GM12878 (cell line): Measurements from ENCODE around the gene MYLK4. TPM values are rescaled to one million over a fixed set of nuclear protein-coding genes. Genes with fewer than 3 reads are reported as not detected.

Experiments used
- ATAC-seq: fragments of 200-7000 bp; cut with Tn5 transposase; 3 replicates; pipeline ENCODE4 v1.9.1; 2020; ENCODE audit warnings: mild to moderate bottlenecking, moderate library complexity
- BruUV-seq: library from RNA; stranded (reverse); fragments of 400-500 nt; replicated peaks from 2 replicates; lab custom pipeline; 2021; lab: Mats Ljungman, UMichigan
- CTCF ChIA-PET: fragments of 300-600 bp; sonication (Branson Sonifier 250); formaldehyde crosslinking; extraction: SDS; loops from one replicate; lab custom pipeline; 2021; ENCODE audit warnings: inconsistent platforms; lab: Yijun Ruan, JAX
- POLR2A ChIA-PET: fragments of 350-600 bp; formaldehyde crosslinking; extraction: SDS; loops from one replicate; lab custom pipeline; 2021; ENCODE audit warnings: inconsistent platforms; lab: Charles Lee
- RAD21 ChIA-PET: fragments of 300-600 bp; sonication (Branson Sonifier 250); formaldehyde crosslinking; loops from one replicate; lab custom pipeline; 2023; ENCODE audit warnings: antibody characterized with exemption; ENCODE audit not compliant: unreplicated experiment; lab: Charles Lee
- SMC1A ChIA-PET: fragments of 300-600 bp; sonication (Branson Sonifier 250); formaldehyde crosslinking; loops from one replicate; lab custom pipeline; 2023; ENCODE audit not compliant: unreplicated experiment, uncharacterized antibody; lab: Charles Lee
- DNase-seq: peaks from one replicate; pipeline ENCODE4 v3.0.0-alpha.2; 2011; ENCODE audit warnings: low read depth, low spot score
- FAIRE-seq: peaks from 3 replicates; lab custom pipeline; 2011; peaks lifted over from hg19 to GRCh38; lab: Jason Lieb, UNC
- H2AFZ ChIP-seq: 2 replicates; pipeline ENCODE4 v1.6.0; 2011; ENCODE audit warnings: low read depth, low read length, control low read depth; ENCODE audit not compliant: control insufficient read depth
- H3K27ac ChIP-seq: 2 replicates; pipeline ENCODE4 v1.5.1; 2011; ENCODE audit warnings: control low read depth; ENCODE audit not compliant: control insufficient read depth, insufficient read depth
- H3K27me3 ChIP-seq, 2 experiments: replicated peaks in 1 of 2; 2 replicates each; pipeline versions ENCODE4 v1.6.0 to v1.6.1; 2011; ENCODE audit warnings: low read length in 1 of 2; ENCODE audit not compliant: control insufficient read depth in 2 of 2, insufficient read depth in 2 of 2
- H3K36me3 ChIP-seq, 2 experiments: 2 replicates each; pipeline ENCODE4 v1.5.1; 2011; ENCODE audit warnings: low read length in 1 of 2; ENCODE audit not compliant: control insufficient read depth in 2 of 2, insufficient read depth in 2 of 2
- H3K4me1 ChIP-seq: 2 replicates; pipeline ENCODE4 v1.6.1; 2011; ENCODE audit warnings: mild to moderate bottlenecking, low read length, moderate library complexity, mixed read lengths; ENCODE audit not compliant: control insufficient read depth, insufficient read depth
- H3K4me2 ChIP-seq: 2 replicates; pipeline ENCODE4 v1.6.0; 2011; ENCODE audit warnings: control low read depth; ENCODE audit not compliant: control insufficient read depth, insufficient read depth
- H3K4me3 ChIP-seq: fragments of 200-600 bp; sonication (generic); 2 replicates; pipeline ENCODE4 v1.5.1; 2016
- H3K79me2 ChIP-seq: 2 replicates; pipeline ENCODE4 v1.6.0; 2011; ENCODE audit warnings: low read length; ENCODE audit not compliant: control insufficient read depth, insufficient read depth
- H3K9ac ChIP-seq: 2 replicates; pipeline ENCODE4 v1.8.0; 2011; ENCODE audit warnings: low read length, control low read depth, mixed read lengths; ENCODE audit not compliant: control insufficient read depth, insufficient read depth
- H3K9me3 ChIP-seq: replicated peaks from 3 replicates; pipeline ENCODE4 v1.5.1; 2011; ENCODE audit warnings: mild to moderate bottlenecking, low read length; ENCODE audit not compliant: control insufficient read depth, insufficient read depth
- H4K20me1 ChIP-seq: 2 replicates; pipeline ENCODE4 v1.6.0; 2011; ENCODE audit not compliant: control insufficient read depth, insufficient read depth
- CHD1 ChIP-seq: IDR thresholded peaks from 2 replicates; pipeline ENCODE4 v1.6.1; 2012; ENCODE audit warnings: low read depth, low read length, improper control_type of control experiment
- HDAC2 ChIP-seq: fragments of 200-600 bp; sonication (generic); IDR thresholded peaks from 2 replicates; pipeline ENCODE4 v1.6.1; 2017
- MEF2A ChIP-seq: IDR thresholded peaks from 2 replicates; pipeline ENCODE4 v1.6.1; 2011; ENCODE audit warnings: low read depth, mild to moderate bottlenecking, low read length, moderate library complexity; ENCODE audit not compliant: insufficient read depth
- MEF2B ChIP-seq: fragments of 450-650 bp; IDR thresholded peaks from 2 replicates; pipeline ENCODE4 v1.6.1; 2018; ENCODE audit warnings: mild to moderate bottlenecking, moderate library complexity; ENCODE audit not compliant: partially characterized antibody, poor library complexity, severe bottlenecking
- NFYA ChIP-seq: IDR thresholded peaks from 2 replicates; pipeline ENCODE4 v1.6.1; 2011; ENCODE audit warnings: low read depth, mild to moderate bottlenecking, low read length, improper control_type of control experiment, borderline replicate concordance
- NR2C1 ChIP-seq: fragments of 450-650 bp; IDR thresholded peaks from 2 replicates; pipeline ENCODE4 v1.6.1; 2017; ENCODE audit warnings: antibody characterized with exemption, mild to moderate bottlenecking, moderate library complexity
- NR2C2 ChIP-seq: IDR thresholded peaks from 2 replicates; pipeline ENCODE4 v1.6.1; 2011; ENCODE audit warnings: borderline replicate concordance, low read depth; ENCODE audit not compliant: control insufficient read depth, insufficient read length
- PAX8 ChIP-seq: fragments of 450-650 bp; IDR thresholded peaks from 2 replicates; pipeline ENCODE4 v1.6.1; 2017; ENCODE audit warnings: mild to moderate bottlenecking, moderate library complexity
- POU2F2 ChIP-seq: IDR thresholded peaks from 3 replicates; pipeline ENCODE4 v1.6.1; 2011; ENCODE audit warnings: low read depth, mild to moderate bottlenecking, low read length, borderline replicate concordance
- RCOR1 ChIP-seq: conservative IDR thresholded peaks from 2 replicates; pipeline ENCODE4 v1.6.1; 2012; ENCODE audit warnings: low read depth, low read length, improper control_type of control experiment
- SMAD5 ChIP-seq: IDR thresholded peaks from 2 replicates; pipeline ENCODE4 v1.6.1; 2016; ENCODE audit warnings: antibody characterized with exemption, low read depth
- WGBS: methylation state at CpG from one replicate; pipeline ENCODE4 v1.1.6; 2016; ENCODE audit warnings: low lambda C conversion rate; ENCODE audit not compliant: insufficient replicate concordance, insufficient coverage; ENCODE audit errors: missing lambda C conversion rate; 5-methylcytosine and 5-hydroxymethylcytosine counted together
- in situ Hi-C: fragments of 300-500 bp; cut with MboI; formaldehyde crosslinking; loops from 9 replicates; pipeline ENCODE4 v1.14.3; 2018; ENCODE audit warnings: mixed read lengths
- intact Hi-C: fragments of 100-400 bp; cut with micrococcal nuclease; formaldehyde crosslinking; loops from one replicate; pipeline ENCODE4 v1.14.2; 2022; ENCODE audit not compliant: unreplicated experiment
- polyA plus RNA-seq, 11 experiments: library from polyadenylated mRNA; depleted of rRNA in 4 of 11; unstranded in 6 of 11; stranded (reverse) in 5 of 11; fragments of >200 nt; fragmentation: Nextera tagmentation in 4 of 11; fragmentation: Illumina TruSeq in 1 of 11; extraction: Ambion mirVana in 4 of 11; extraction: Trizol in 1 of 11; gene quantifications; 1 replicate in 1 of 11; 2 replicates in 10 of 11; pipeline versions ENCODE4 v1.2.1 to v1.2.3, GENCODE V29; 2011 to 2016; ENCODE audit warnings: inconsistent platforms in 2 of 11, missing spikeins in 2 of 11, low read depth in 1 of 11
- total RNA-seq, 4 experiments: library from RNA; depleted of rRNA in 3 of 4; stranded (reverse); fragments of >200 nt in 3 of 4; fragmentation: Illumina TruSeq in 1 of 4; extraction: Trizol in 1 of 4; gene quantifications; 2 replicates each; pipeline versions ENCODE4 v1.2.1 to v1.2.3, GENCODE V29; 2013 to 2021
- TF ChIP-seq, protein P1 (sequence below): IDR thresholded peaks from 2 replicates; pipeline ENCODE4 v1.6.1; 2011; ENCODE audit warnings: borderline replicate concordance, low read depth, mild to moderate bottlenecking, moderate library complexity, mixed read lengths, low read length; ENCODE audit not compliant: insufficient read depth; ENCODE audit errors: extremely low read length
- TF ChIP-seq, protein P2 (sequence below): fragments of 450-650 bp; formaldehyde crosslinking; IDR thresholded peaks from 2 replicates; pipeline ENCODE4 v1.4.0; 2022; ENCODE audit warnings: mild to moderate bottlenecking, moderate library complexity

MYLK4 gene
- total and polyA plus RNA-seq, 10 of the 15 experiments (the other 5 are each of a cell fraction or from before 2014, with no cell fraction given), result under 0.01 to 0.09 (median 0.05) TPM; not detected in 1

DNA sequence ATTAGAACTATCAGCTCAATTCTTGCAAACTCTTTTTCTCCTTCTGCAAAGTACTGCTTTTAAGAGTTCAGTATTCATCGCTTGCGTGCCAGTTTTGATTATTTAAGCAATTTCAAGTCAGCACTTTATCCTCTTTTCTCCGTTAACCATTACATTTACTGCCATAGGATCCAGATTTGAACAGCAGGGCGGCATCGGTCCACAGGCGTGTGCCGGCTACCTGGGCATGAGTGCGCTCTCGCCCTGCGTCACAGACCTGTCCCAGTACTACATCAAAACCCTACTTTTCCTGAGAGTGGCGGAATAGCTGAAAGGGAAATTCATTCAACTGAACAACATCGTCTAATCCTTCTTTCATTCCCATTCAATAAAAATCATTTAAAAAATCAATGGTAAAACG, 53.4 kb downstream of the MYLK4 start:
- H3K4me1 ChIP-seq, result no peaks in the 10 kb centered on the region
- H3K36me3 ChIP-seq, result no peaks in the 10 kb centered on the region
- RAD21 ChIA-PET, result no interaction called here
- H4K20me1 ChIP-seq, result no peaks in the 10 kb centered on the region
- H3K4me2 ChIP-seq, result no peak overlapping the region
- SMC1A ChIA-PET, result no interaction called here
- intact Hi-C loops, result no loop called here
- H2AFZ ChIP-seq, result no peak overlapping the region
- TF ChIP-seq MEF2B (no peak), CHD1 (no peak), POU2F2 (no peak)
- H3K27ac ChIP-seq, result no peak overlapping the region
- no peak for ATAC-seq
- no peaks in the 10 kb centered on the region for H3K79me2 ChIP-seq
- H3K9ac ChIP-seq, result no peak overlapping the region
- H3K27me3 ChIP-seq, result peaks cover 0 to 3% of the 10 kb centered on the region in 2 experiments; a peak in 3 of 4 replicates
- CTCF ChIA-PET, result no interaction called here
- in situ Hi-C loops, result no loop called here
- POLR2A ChIA-PET, result no interaction called here
- no peak for DNase-seq
- no peak overlapping the region for H3K4me3 ChIP-seq
- no peaks in the 10 kb centered on the region for H3K9me3 ChIP-seq
- FAIRE-seq, result no peak
- 69% methylated on average over 13 of the region's 13 CpGs for WGBS
- BruUV-seq, result no TSS peak

DNA sequence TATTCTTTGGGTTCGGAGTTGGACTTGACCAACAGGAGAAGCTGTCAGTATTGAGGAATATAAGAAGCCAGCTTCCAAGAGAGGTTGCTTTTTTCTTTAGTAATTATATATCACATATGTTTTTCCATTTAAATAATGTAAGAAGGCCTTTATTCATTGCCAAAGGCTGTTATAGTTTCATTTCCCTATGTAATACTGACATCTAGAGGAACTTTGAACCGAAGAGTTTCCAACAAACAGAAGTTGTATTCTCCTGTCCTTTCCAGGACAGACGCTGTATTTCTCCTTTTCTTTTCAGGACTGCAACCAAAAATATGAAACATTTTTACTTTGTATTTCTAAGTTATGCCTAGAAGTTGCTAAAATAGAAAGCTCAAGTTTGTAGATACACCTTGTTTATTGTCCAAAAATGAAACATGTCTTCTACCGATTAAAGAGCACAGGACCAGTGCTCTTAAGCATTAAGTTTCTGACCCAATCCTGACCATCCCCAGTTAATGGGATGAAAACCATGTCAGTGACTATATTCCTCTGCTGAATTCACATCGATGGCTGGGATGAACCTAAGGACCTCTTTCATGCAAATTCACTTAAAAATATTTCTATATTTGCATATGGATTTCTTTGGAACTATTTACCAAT, 55.1 kb downstream of the MYLK4 start:
- Histone ChIP-seq H3K4me2 (no peak overlapping the region), H3K36me3 (no peaks in the 10 kb centered on the region), H3K9ac (no peak overlapping the region), H3K79me2 (no peaks in the 10 kb centered on the region), H3K27ac (no peak overlapping the region), H3K4me1 (no peaks in the 10 kb centered on the region), H2AFZ (no peak overlapping the region), H3K27me3 (peaks cover 0 to 3% of the 10 kb centered on the region in 2 experiments; a peak in 2 of 4 replicates), H3K9me3 (no peaks in the 10 kb centered on the region), H4K20me1 (no peaks in the 10 kb centered on the region), H3K4me3 (no peak overlapping the region)
- no peak for FAIRE-seq
- ATAC-seq, result no peak
- SMC1A ChIA-PET, result interaction anchor here (1.3 kb wide), 1 partner anchor 9 kb away, joined by 4 read pairs; no protein-coding TSS in a partner anchor
- WGBS, result 26% methylated on average over 5 of the region's 5 CpGs
- RAD21 ChIA-PET, result interaction anchor here (1.0 kb wide), 1 partner anchor 55 kb away, joined by 4 read pairs; the partner anchor contains the start of gene MYLK4
- CTCF ChIA-PET, result interaction anchor here (0.7 to 1.4 kb wide), 3 partner anchors 11 to 428 kb away, joined by 3 to 4 read pairs (median 3); no protein-coding TSS in a partner anchor
- no peak for DNase-seq
- POLR2A ChIA-PET, result no interaction called here
- in situ Hi-C loops (no loop called here), intact Hi-C loops (no loop called here)
- no TSS peak for BruUV-seq
- TF ChIP-seq NFYA, result no peak
- TF ChIP-seq, protein P1, sequence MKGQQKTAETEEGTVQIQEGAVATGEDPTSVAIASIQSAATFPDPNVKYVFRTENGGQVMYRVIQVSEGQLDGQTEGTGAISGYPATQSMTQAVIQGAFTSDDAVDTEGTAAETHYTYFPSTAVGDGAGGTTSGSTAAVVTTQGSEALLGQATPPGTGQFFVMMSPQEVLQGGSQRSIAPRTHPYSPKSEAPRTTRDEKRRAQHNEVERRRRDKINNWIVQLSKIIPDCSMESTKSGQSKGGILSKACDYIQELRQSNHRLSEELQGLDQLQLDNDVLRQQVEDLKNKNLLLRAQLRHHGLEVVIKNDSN, result no peak
- TF ChIP-seq NR2C1, result no peak
- TF ChIP-seq PAX8, result no peak
- TF ChIP-seq SMAD5, result no peak
- TF ChIP-seq MEF2A, result no peak
- TF ChIP-seq NR2C2, result no peak
- TF ChIP-seq HDAC2, result no peak
- TF ChIP-seq, protein P2, sequence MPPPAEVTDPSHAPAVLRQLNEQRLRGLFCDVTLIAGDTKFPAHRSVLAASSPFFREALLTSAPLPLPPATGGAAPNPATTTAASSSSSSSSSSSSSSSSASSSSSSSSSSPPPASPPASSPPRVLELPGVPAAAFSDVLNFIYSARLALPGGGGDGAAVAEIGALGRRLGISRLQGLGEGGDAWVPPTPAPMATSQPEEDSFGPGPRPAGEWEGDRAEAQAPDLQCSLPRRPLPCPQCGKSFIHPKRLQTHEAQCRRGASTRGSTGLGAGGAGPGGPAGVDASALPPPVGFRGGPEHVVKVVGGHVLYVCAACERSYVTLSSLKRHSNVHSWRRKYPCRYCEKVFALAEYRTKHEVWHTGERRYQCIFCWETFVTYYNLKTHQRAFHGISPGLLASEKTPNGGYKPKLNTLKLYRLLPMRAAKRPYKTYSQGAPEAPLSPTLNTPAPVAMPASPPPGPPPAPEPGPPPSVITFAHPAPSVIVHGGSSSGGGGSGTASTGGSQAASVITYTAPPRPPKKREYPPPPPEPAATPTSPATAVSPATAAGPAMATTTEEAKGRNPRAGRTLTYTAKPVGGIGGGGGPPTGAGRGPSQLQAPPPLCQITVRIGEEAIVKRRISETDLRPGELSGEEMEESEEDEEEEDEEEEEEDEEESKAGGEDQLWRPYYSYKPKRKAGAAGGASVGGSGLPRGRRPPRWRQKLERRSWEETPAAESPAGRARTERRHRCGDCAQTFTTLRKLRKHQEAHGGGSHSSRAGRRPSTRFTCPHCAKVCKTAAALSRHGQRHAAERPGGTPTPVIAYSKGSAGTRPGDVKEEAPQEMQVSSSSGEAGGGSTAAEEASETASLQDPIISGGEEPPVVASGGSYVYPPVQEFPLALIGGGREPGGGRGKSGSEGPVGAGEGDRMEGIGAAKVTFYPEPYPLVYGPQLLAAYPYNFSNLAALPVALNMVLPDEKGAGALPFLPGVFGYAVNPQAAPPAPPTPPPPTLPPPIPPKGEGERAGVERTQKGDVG (CRISPR knock-in tag), result no peak
- no peak for TF ChIP-seq RCOR1
